Gastrocnemius medialis (tissue), 4 donors: Measurements from ENCODE around the gene IFNA21.

Experiments
- CTCF ChIP-seq, 5 experiments: fragments of 450-650 bp in 3 of 5; fragments of 200-600 bp in 2 of 5; sonication (generic) in 2 of 5; IDR thresholded peaks in 4 of 5; conservative IDR thresholded peaks in 1 of 5; 1 replicate in 4 of 5; 2 replicates in 1 of 5; pipeline ENCODE4 v1.5.1; 2016 to 2019; ENCODE audit warnings: antibody characterized with exemption in 5 of 5, mild to moderate bottlenecking in 3 of 5, moderate library complexity in 3 of 5
- POLR2A ChIP-seq, 2 donors: fragments of 450-650 bp; IDR thresholded peaks; one replicate each; pipeline ENCODE4 v1.6.1; 2017; ENCODE audit warnings: antibody characterized with exemption in 2 of 2, mild to moderate bottlenecking in 2 of 2, moderate library complexity in 2 of 2

GRCh38 chr9:21154018-21154608, 12.3 kb downstream of the IFNA21 start:
- TF ChIP-seq CTCF (IDR thresholded peaks at IDR 0.05 in 4 of 5, conservative IDR thresholded peaks at IDR 0.05 in 1 of 5), result no peak
- TF ChIP-seq POLR2A (IDR thresholded peaks at IDR 0.05), result no peak
